ENCODE data around the gene WDR82. TPM values are rescaled to one million over a fixed set of nuclear protein-coding genes. Genes with fewer than 3 reads are reported as not detected.

WDR82 gene
- total and polyA plus RNA-seq, 2 donors (not counting 1 experiment from before 2014, with no cell fraction given), result 71.2 to 77.7 TPM

- TF ChIP-seq EZH2 (IDR thresholded peaks at IDR 0.05; ENCODE audit: low read length, missing control alignments), result no peak
- no peak for TF ChIP-seq CTCF (conservative IDR thresholded peaks at IDR 0.05 in 1 of 2, IDR thresholded peaks at IDR 0.05 in 1 of 2; ENCODE audit: low read depth in 1 of 2, low read length in 2 of 2)
- no peak overlapping the region for H3K9ac ChIP-seq (ENCODE audit: insufficient read depth, low read length)
- H3K9me3 ChIP-seq (ENCODE audit: control insufficient read depth, insufficient read depth, low read depth, low read length), result no peaks in the 10 kb centered on the region
- no peak overlapping the region for H3K27ac ChIP-seq (ENCODE audit: insufficient read depth, low read length)
- no peaks in the 10 kb centered on the region for H3K4me1 ChIP-seq (ENCODE audit: control insufficient read depth, extremely low read depth, insufficient read depth, low read length)
- no peak overlapping the region for H2AFZ ChIP-seq (ENCODE audit: low read length)
- H3K4me3 ChIP-seq (replicated peaks in 1 of 4; ENCODE audit: control extremely low read depth in 1 of 4, insufficient read depth in 1 of 4, low read depth in 3 of 4, low read length in 4 of 4), result no peak overlapping the region
- H4K20me1 ChIP-seq (ENCODE audit: control insufficient read depth, extremely low read depth, insufficient read depth, low read length), result no peaks in the 10 kb centered on the region
- DNase-seq (ENCODE audit: low read depth in 2 of 2), result no peak
- no peak overlapping the region for H3K4me2 ChIP-seq (ENCODE audit: extremely low read depth, insufficient read depth, low read length)
- peaks cover 2% of the 10 kb centered on the region for H3K36me3 ChIP-seq (ENCODE audit: control insufficient read depth, insufficient read depth, low read length)
- H3K79me2 ChIP-seq (ENCODE audit: control insufficient read depth, insufficient read depth, low read length), result no peaks in the 10 kb centered on the region
- no peaks in the 10 kb centered on the region for H3K27me3 ChIP-seq (ENCODE audit: control insufficient read depth, insufficient read depth, low read length)
Measured at GRCh38 chr3:52223449-52224408, 54.7 kb downstream of the WDR82 start.

- H2AFZ ChIP-seq (ENCODE audit: low read length), result no peak overlapping the region
- H3K36me3 ChIP-seq (ENCODE audit: control insufficient read depth, insufficient read depth, low read length), result no peaks in the 10 kb centered on the region
- no peaks in the 10 kb centered on the region for H3K9me3 ChIP-seq (ENCODE audit: control insufficient read depth, insufficient read depth, low read depth, low read length)
- no peaks in the 10 kb centered on the region for H3K79me2 ChIP-seq (ENCODE audit: control insufficient read depth, insufficient read depth, low read length)
- no peak overlapping the region for H3K27ac ChIP-seq (ENCODE audit: insufficient read depth, low read length)
- no peak overlapping the region for H3K4me2 ChIP-seq (ENCODE audit: extremely low read depth, insufficient read depth, low read length)
- H3K27me3 ChIP-seq (ENCODE audit: control insufficient read depth, insufficient read depth, low read length), result no peaks in the 10 kb centered on the region
- TF ChIP-seq CTCF (conservative IDR thresholded peaks at IDR 0.05 in 1 of 2, IDR thresholded peaks at IDR 0.05 in 1 of 2; ENCODE audit: low read depth in 1 of 2, low read length in 2 of 2), result no peak
- TF ChIP-seq EZH2 (IDR thresholded peaks at IDR 0.05; ENCODE audit: low read length, missing control alignments), result no peak
- H3K9ac ChIP-seq (ENCODE audit: insufficient read depth, low read length), result no peak overlapping the region
- no peak for DNase-seq (ENCODE audit: low read depth in 2 of 2)
- no peaks in the 10 kb centered on the region for H3K4me1 ChIP-seq (ENCODE audit: control insufficient read depth, extremely low read depth, insufficient read depth, low read length)
- H4K20me1 ChIP-seq (ENCODE audit: control insufficient read depth, extremely low read depth, insufficient read depth, low read length), result no peaks in the 10 kb centered on the region
- no peak overlapping the region for H3K4me3 ChIP-seq (replicated peaks in 1 of 4; ENCODE audit: control extremely low read depth in 1 of 4, insufficient read depth in 1 of 4, low read depth in 3 of 4, low read length in 4 of 4)
Measured at GRCh38 chr3:52222319-52223221, 55.9 kb downstream of the WDR82 start.

Data from fibroblast of lung (primary cell).